Skeletal muscle tissue (tissue), 4 donors: Measurements from ENCODE around the gene UBE2F. TPM values are rescaled to one million over a fixed set of nuclear protein-coding genes. Genes with fewer than 3 reads are reported as not detected.

ENCODE experiments used
- H3K27ac ChIP-seq: one replicate; pipeline ENCODE4 v1.7.0; 2013; ENCODE audit warnings: mild to moderate bottlenecking, low read depth, low read length, inconsistent platforms
- H3K27me3 ChIP-seq, 3 donors: one replicate each; pipeline ENCODE4 v1.7.0; 2013; ENCODE audit warnings: low read length in 3 of 3; ENCODE audit not compliant: control insufficient read depth in 3 of 3, insufficient read depth in 3 of 3
- H3K36me3 ChIP-seq, 3 donors: one replicate each; pipeline ENCODE4 v1.7.0; 2013; ENCODE audit warnings: low read length in 3 of 3; ENCODE audit not compliant: control insufficient read depth in 3 of 3, insufficient read depth in 3 of 3
- H3K4me1 ChIP-seq, 3 donors: one replicate each; pipeline ENCODE4 v1.7.0; 2013; ENCODE audit warnings: low read length in 3 of 3, mild to moderate bottlenecking in 3 of 3; ENCODE audit not compliant: control insufficient read depth in 3 of 3, insufficient read depth in 3 of 3
- H3K4me3 ChIP-seq, 3 donors: one replicate each; pipeline ENCODE4 v1.7.0; 2013; ENCODE audit warnings: low read length in 3 of 3
- H3K9ac ChIP-seq, 3 donors: one replicate each; pipeline ENCODE4 v1.7.0; 2013; ENCODE audit warnings: low read length in 3 of 3, mild to moderate bottlenecking in 3 of 3, moderate library complexity in 2 of 3, low read depth in 1 of 3
- H3K9me3 ChIP-seq, 3 donors: one replicate each; pipeline ENCODE4 v1.7.0; 2013; ENCODE audit warnings: low read length in 3 of 3; ENCODE audit not compliant: control insufficient read depth in 3 of 3
- total RNA-seq: library from RNA; depleted of rRNA; stranded (reverse); fragments of >200 nt; gene quantifications from one replicate; pipeline ENCODE4 v1.2.3, GENCODE V29; 2014
- donor health status: Osteomylitis.

The UBE2F gene
- total RNA-seq, 1 donor from 2014 or later = 33.4 TPM

DNA sequence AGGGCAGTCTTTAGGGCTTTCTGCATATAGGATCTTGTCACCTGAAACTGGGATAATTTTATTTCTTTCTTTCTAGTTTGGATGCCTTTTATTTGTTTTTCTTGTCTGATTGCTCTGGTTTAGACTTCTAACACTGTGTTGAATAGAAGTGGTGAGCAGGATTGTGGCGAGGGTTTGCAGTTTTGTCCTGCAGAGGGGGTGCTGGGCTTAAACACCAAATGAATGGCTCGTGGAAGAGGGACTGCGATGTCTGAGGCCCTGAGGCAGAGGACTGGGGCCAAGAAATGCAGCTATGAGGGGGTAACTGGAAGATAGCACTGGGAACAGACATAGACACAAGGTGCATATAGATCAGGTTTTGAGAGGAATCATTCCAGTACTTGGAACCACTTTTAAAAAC, 20.5 kb downstream of the UBE2F start:
- no peak overlapping the region for H3K27ac ChIP-seq
- H3K4me3 ChIP-seq = no peak overlapping the region
- peaks cover under 1 to 6% (median 2%) of the 10 kb centered on the region in 3 donors for H3K4me1 ChIP-seq
- no peaks in the 10 kb centered on the region for H3K27me3 ChIP-seq
- peaks cover 0 to 3% (median under 1%) of the 10 kb centered on the region in 3 donors for H3K36me3 ChIP-seq
- H3K9me3 ChIP-seq = no peaks in the 10 kb centered on the region
- no peak overlapping the region for H3K9ac ChIP-seq

DNA sequence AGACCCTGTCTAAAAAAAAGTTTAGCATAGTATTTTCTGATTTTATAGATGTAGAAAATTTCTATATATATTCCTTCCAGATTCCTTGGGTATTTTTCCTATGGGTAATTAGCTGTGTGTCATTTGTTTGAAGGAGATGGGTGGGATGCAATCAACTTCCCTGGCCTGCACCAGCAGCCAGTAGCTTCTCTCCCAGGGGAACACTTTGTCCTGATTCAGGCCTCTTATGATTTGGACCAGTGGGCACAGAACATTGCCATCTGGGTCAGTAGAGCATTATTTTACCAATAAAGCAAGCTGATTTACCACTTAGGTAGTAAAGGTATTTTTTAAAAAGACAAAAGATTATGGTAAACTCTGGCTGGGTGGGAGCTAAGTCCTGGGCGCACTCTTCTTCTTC, 26.9 kb downstream of the UBE2F start:
- peaks cover 0 to 9% (median 2%) of the 10 kb centered on the region in 3 donors for H3K36me3 ChIP-seq
- H3K9me3 ChIP-seq = no peaks in the 10 kb centered on the region
- H3K27me3 ChIP-seq = no peaks in the 10 kb centered on the region
- H3K9ac ChIP-seq = no peak overlapping the region
- no peak overlapping the region for H3K27ac ChIP-seq
- no peak overlapping the region for H3K4me3 ChIP-seq
- no peaks in the 10 kb centered on the region for H3K4me1 ChIP-seq

DNA sequence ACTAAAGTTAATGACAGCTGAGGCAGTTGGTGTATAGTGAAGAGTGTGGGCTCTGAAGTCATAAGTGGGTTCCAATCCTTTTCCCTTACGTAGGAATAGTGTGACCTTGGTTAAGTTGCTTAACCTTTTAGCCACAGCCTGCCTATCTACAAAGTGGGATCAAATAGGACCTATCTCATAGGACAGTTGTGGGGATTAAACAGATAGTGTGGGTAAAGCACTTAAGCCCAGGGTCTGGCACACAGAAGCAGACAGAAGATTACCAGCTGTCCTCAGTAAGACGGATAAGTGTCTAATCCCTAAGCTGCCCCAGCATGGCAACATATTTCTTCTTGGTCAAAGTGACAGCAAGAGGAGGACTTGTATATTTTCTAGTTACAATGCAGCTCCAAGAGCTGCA, 28.2 kb downstream of the UBE2F start:
- no peak overlapping the region for H3K9ac ChIP-seq
- H3K9me3 ChIP-seq = no peaks in the 10 kb centered on the region
- no peaks in the 10 kb centered on the region for H3K27me3 ChIP-seq
- H3K36me3 ChIP-seq = peaks cover 0 to 9% (median 0%) of the 10 kb centered on the region in 3 donors
- H3K4me3 ChIP-seq = no peak overlapping the region
- H3K27ac ChIP-seq = no peak overlapping the region
- no peaks in the 10 kb centered on the region for H3K4me1 ChIP-seq

DNA sequence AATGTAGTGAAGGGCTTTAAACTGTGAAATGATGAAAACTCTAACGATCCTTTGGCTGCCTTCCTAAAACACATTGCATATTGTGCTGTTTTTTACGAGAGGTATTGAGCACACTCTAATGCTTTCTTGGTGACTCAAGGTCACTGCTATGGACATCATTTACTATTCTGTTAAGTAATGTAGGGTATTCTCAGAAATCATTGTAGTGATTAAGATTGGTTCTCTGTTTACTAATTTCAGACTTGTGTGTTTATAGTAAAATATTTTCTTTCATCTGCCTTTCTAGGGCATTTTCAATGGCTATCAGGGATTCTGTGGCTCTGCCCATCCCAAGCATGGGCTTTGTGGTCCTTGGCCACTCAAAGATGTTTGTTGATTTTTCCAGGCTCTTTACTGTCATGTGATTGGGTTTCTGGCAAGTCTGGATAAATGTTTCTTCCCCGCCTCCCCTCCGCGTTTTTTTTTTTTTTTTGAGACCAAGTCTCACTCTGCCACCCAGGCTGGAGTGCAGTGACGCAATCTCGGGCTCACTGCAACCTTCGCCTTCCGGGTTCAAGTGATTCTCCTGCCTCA, 29.3 kb downstream of the UBE2F start:
- Histone ChIP-seq H3K4me1 (no peaks in the 10 kb centered on the region), H3K27me3 (no peaks in the 10 kb centered on the region), H3K4me3 (no peak overlapping the region), H3K36me3 (peaks cover 0 to 9% (median 0%) of the 10 kb centered on the region in 3 donors), H3K9ac (no peak overlapping the region), H3K27ac (no peak overlapping the region), H3K9me3 (no peaks in the 10 kb centered on the region)

DNA sequence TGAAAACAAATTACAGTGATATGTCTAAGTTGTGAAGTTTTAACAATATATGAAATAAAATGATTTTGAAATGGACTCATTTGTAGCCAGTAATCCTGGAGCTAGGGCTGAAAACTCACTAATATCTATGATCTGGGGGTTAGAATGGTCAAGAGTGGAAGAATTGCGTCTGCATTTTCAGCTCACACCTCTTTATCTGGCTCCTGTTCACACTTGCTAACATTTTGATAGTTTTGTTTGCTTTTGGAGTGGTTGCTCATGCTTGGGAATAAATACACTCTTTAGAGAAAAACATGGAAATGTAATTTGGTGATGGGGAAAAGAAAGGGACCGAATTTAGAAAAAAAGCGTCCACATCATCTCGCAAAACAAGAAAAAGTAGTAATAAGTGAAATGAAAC, 30.7 kb downstream of the UBE2F start:
- no peak overlapping the region for H3K4me3 ChIP-seq
- no peaks in the 10 kb centered on the region for H3K27me3 ChIP-seq
- H3K9ac ChIP-seq = no peak overlapping the region
- no peaks in the 10 kb centered on the region for H3K4me1 ChIP-seq
- no peaks in the 10 kb centered on the region for H3K9me3 ChIP-seq
- H3K36me3 ChIP-seq = peaks cover 0 to 7% (median 0%) of the 10 kb centered on the region in 3 donors
- no peak overlapping the region for H3K27ac ChIP-seq

DNA sequence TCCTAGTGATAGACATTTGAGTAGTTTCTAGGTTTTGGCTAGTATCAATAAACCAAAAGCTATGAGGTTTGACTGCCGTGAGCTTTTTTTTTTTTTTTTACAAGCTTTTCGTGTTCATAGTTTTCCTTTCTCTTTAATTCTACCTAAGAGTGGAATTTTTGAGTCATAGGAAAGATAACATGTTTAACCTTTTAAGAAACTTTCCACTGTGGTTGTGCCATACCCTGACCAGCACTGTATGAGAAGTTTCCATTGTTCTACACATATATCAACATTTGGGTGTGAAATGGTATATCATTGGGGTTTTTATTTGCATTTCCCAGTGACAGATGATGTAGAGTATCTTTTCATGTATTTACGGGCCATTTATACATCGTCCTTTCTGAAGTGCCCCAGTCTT, 31.7 kb downstream of the UBE2F start:
- no peaks in the 10 kb centered on the region for H3K9me3 ChIP-seq
- no peaks in the 10 kb centered on the region for H3K27me3 ChIP-seq
- no peak overlapping the region for H3K27ac ChIP-seq
- H3K4me3 ChIP-seq = no peak overlapping the region
- no peaks in the 10 kb centered on the region for H3K4me1 ChIP-seq
- peaks cover 0 to 6% (median 0%) of the 10 kb centered on the region in 3 donors for H3K36me3 ChIP-seq
- H3K9ac ChIP-seq = no peak overlapping the region

DNA sequence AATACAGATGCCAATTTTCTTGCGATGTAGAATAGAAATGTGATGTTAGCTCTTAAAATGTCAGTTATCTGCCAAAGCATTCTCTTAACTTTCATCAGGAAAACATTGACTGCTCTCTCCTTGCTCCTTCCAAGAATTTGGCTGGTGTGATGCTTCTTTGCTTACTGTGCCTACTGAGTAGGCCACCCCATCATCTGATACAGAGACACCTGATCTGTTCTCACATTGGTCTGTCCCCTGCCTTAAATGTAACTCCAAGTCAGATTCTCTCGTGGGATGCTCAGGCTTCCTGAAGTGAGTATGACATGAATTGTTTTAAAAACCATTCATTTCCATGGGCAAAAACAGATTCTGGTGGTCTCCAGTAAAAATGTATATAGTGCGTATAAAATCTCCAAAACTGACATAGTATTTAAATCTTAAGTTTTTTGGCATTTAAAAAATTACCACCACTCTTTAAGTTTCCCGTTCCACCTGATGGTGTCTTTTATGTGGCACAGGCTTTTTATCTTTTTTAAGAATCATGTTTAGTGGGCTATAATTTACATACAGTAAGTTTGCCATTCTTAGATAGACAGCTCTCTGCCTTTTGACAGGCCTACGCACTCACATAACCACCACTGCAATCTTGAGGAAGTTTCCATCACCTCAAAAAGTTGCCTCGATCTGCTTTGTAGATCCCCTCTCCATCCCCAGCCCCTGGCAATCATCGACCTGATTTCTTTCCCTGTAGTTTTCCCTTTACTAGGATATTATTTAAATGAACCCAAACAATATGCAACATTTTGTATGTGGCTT, 36.6 kb downstream of the UBE2F start:
- no peak overlapping the region for H3K27ac ChIP-seq
- H3K4me1 ChIP-seq = no peaks in the 10 kb centered on the region
- no peaks in the 10 kb centered on the region for H3K27me3 ChIP-seq
- no peak overlapping the region for H3K4me3 ChIP-seq
- no peaks in the 10 kb centered on the region for H3K9me3 ChIP-seq
- peaks cover 0 to 4% (median 0%) of the 10 kb centered on the region in 3 donors for H3K36me3 ChIP-seq
- no peak overlapping the region for H3K9ac ChIP-seq

DNA sequence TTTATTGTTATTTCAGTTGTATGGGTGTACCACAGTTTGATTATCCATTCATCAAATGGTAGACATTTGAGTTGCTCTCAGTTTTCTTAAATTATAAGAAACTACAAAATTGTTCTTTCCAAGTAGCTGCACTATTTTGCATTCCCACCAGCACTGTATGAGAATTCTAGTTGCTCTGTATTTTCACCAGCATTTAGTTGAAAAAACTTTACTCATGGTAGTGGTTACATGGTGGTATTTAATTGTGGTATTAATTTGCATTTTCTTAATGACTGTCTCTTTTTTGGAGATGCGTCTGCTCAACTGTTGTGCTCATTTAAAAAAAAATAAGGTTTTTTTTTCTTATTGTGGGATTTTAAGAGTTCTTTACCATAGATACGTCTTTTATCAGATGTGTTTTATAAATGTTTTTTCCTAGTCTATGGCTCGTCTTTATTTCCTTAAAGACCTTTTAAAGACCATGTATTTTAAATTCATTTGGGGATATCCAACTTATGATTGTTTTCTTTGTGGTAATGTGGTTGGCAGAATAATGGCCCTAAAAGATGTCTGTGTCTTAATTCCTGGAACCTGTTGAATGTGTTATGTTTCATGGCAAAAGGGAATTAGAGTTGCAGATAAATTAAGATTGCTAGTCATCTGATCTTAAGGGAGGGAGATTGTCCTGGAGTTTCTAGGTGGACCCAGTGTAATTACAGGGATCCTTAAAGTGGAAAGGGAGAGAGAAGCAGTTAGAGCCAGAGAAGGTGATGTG, 37.4 kb downstream of the UBE2F start:
- Histone ChIP-seq H3K36me3 (peaks cover 0 to 4% (median 0%) of the 10 kb centered on the region in 3 donors), H3K27ac (no peak overlapping the region), H3K9me3 (no peaks in the 10 kb centered on the region), H3K27me3 (no peaks in the 10 kb centered on the region), H3K4me1 (no peaks in the 10 kb centered on the region), H3K9ac (no peak overlapping the region), H3K4me3 (no peak overlapping the region)

DNA sequence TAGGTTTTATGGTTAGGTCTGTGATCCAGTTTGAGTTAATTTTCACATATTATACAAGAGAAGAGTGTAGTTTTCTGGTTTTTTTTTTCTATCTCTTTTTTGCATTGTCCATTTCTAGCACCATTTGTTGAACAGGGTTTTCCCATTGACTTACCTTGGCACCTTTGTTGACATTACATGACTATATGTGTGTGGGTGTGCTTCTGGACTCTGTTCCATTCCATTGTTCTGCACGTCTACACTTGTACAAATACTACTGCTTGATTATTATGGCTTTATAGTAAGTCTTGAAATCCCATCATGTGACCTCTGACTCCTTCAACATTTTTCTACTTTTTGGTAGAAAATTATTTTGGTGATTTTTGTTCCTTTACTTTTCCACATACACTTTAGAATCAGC, 38.7 kb downstream of the UBE2F start:
- no peaks in the 10 kb centered on the region for H3K27me3 ChIP-seq
- no peaks in the 10 kb centered on the region for H3K4me1 ChIP-seq
- peaks cover 0 to 4% (median 0%) of the 10 kb centered on the region in 3 donors for H3K36me3 ChIP-seq
- H3K9me3 ChIP-seq = no peaks in the 10 kb centered on the region
- no peak overlapping the region for H3K9ac ChIP-seq
- H3K4me3 ChIP-seq = no peak overlapping the region
- H3K27ac ChIP-seq = no peak overlapping the region

DNA sequence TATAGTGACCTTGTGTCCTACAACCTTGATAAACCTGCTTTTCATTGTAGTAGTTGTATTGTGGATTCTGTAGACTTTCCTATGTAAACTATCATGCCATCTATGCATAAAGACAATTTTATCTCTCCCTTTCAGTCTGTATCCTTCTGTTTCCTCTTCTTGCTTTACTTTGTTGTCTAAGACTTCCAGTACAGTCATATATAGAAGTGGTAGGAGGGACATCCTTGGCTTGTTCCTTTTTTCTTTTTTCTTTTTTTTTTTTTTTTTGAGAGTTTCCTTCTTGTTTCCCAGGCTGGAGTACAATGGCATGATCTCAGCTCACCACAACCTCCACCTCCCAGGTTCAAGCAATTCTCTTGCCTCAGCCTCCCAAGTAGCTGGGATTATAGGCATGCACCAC, 39.7 kb downstream of the UBE2F start:
- Histone ChIP-seq H3K36me3 (peaks cover 0 to 4% (median 2%) of the 10 kb centered on the region in 3 donors), H3K9me3 (no peaks in the 10 kb centered on the region), H3K4me1 (no peaks in the 10 kb centered on the region), H3K27me3 (no peaks in the 10 kb centered on the region), H3K4me3 (no peak overlapping the region), H3K9ac (no peak overlapping the region), H3K27ac (no peak overlapping the region)
